Neural progenitor cell (in vitro differentiated cells): ENCODE data around the gene ORAI2.
"Not testable (repeated sequence)": the region's sequence is repeated elsewhere in the genome, so short reads cannot be mapped to it uniquely, and the experiment has no call there.

Experiments
- CTCF ChIP-seq: fragments of 200-600 bp; sonication (generic); IDR thresholded peaks from 2 replicates; pipeline ENCODE4 v1.5.1; 2017; ENCODE audit warnings: antibody characterized with exemption, mild to moderate bottlenecking
- EZH2 ChIP-seq: fragments of 200-600 bp; sonication (generic); IDR thresholded peaks from 2 replicates; pipeline ENCODE4 v1.6.1; 2017; ENCODE audit warnings: antibody characterized with exemption, mild to moderate bottlenecking, moderate library complexity

GRCh38 chr7:102496861-102497260 lies 63.5 kb downstream of the ORAI2 start:
- not testable (repeated sequence) for TF ChIP-seq CTCF, EZH2
